OCI-LY7 (cell line): Measurements from ENCODE around the gene LEF1. TPM values are rescaled to one million over a fixed set of nuclear protein-coding genes. Genes with fewer than 3 reads are reported as not detected.

ENCODE experiments used
- BruUV-seq: library from RNA; stranded (reverse); fragments of 400-500 nt; replicated peaks from 2 replicates; lab custom pipeline; 2021; lab: Mats Ljungman, UMichigan
- CTCF ChIA-PET: fragments of 300-600 bp; sonication (Branson Sonifier 250); formaldehyde crosslinking; loops from one replicate; lab custom pipeline; 2022; ENCODE audit warnings: antibody characterized with exemption; ENCODE audit not compliant: unreplicated experiment; lab: Charles Lee
- POLR2A ChIA-PET: fragments of 300-600 bp; sonication (Branson Sonifier 250); formaldehyde crosslinking; loops from one replicate; lab custom pipeline; 2022; ENCODE audit warnings: antibody characterized with exemption; lab: Charles Lee
- DNase-seq: peaks from one replicate; pipeline ENCODE4 v3.0.0-alpha.2; 2015; ENCODE audit warnings: low spot score
- H2AFZ ChIP-seq: fragments of 200-600 bp; sonication (generic), shearing (Covaris generic); 2 replicates; pipeline ENCODE4 v1.6.1; 2014; ENCODE audit warnings: mild to moderate bottlenecking, antibody characterized with exemption, low read length, moderate library complexity
- H3K27ac ChIP-seq: fragments of 200-600 bp; sonication (generic); 2 replicates; pipeline ENCODE4 v1.5.1; 2014; ENCODE audit warnings: mixed run types, low read depth, mild to moderate bottlenecking, moderate library complexity, low read length, inconsistent platforms; ENCODE audit not compliant: poor library complexity, severe bottlenecking
- H3K36me3 ChIP-seq: fragments of 200-600 bp; sonication (generic); 2 replicates; pipeline ENCODE4 v1.6.1; 2014; ENCODE audit warnings: mild to moderate bottlenecking, antibody characterized with exemption, low read length, moderate library complexity, mixed read lengths; ENCODE audit not compliant: insufficient read depth
- H3K4me1 ChIP-seq: fragments of 200-600 bp; sonication (generic); 2 replicates; pipeline ENCODE4 v1.5.1; 2014; ENCODE audit warnings: mild to moderate bottlenecking, low read length; ENCODE audit not compliant: insufficient read depth, poor library complexity, severe bottlenecking
- H3K4me2 ChIP-seq: fragments of 200-600 bp; sonication (generic); 2 replicates; pipeline ENCODE4 v1.6.1; 2014; ENCODE audit warnings: mild to moderate bottlenecking, low read length
- H3K4me3 ChIP-seq: fragments of 200-600 bp; sonication (generic); 2 replicates; pipeline ENCODE4 v1.5.1; 2014; ENCODE audit warnings: mild to moderate bottlenecking, low read depth, low read length; ENCODE audit not compliant: poor library complexity, severe bottlenecking
- H3K79me2 ChIP-seq: fragments of 200-600 bp; sonication (generic); 2 replicates; pipeline ENCODE4 v1.6.1; 2016; ENCODE audit warnings: low read depth, mild to moderate bottlenecking, low read length, moderate library complexity, mixed read lengths; ENCODE audit not compliant: insufficient read depth
- H3K9me2 ChIP-seq: fragments of 200-600 bp; sonication (generic); 2 replicates; pipeline ENCODE4 v1.6.1; 2016; ENCODE audit warnings: mild to moderate bottlenecking, low read length, mixed read lengths; ENCODE audit not compliant: insufficient read depth
- H3K9me3 ChIP-seq: fragments of 200-600 bp; sonication (generic); 2 replicates; pipeline ENCODE4 v1.6.1; 2014; ENCODE audit warnings: mild to moderate bottlenecking, mixed run types, low read length, mixed read lengths
- H4K20me1 ChIP-seq: fragments of 200-600 bp; sonication (generic); 2 replicates; pipeline ENCODE4 v1.6.1; 2014; ENCODE audit warnings: mild to moderate bottlenecking, antibody characterized with exemption, low read length, moderate library complexity, mixed read lengths; ENCODE audit not compliant: insufficient read depth
- EZH2phosphoT487 ChIP-seq: fragments of 200-600 bp; sonication (generic); IDR thresholded peaks from 2 replicates; pipeline ENCODE4 v1.6.1; 2018; ENCODE audit warnings: low read depth, borderline replicate concordance, mild to moderate bottlenecking, mixed run types, antibody characterized with exemption, low read length, moderate library complexity, mixed read lengths
- intact Hi-C: fragments of 100-400 bp; cut with micrococcal nuclease; formaldehyde crosslinking; loops from one replicate; pipeline ENCODE4 v1.10.0; 2022; ENCODE audit not compliant: unreplicated experiment
- total RNA-seq, 2 experiments: library from RNA; depleted of rRNA in 1 of 2; stranded (reverse); fragments of >200 nt in 1 of 2; shearing (Covaris generic) in 1 of 2; gene quantifications; 2 replicates each; pipeline ENCODE4 v1.2.3, GENCODE V29; 2014 to 2022
- TF ChIP-seq, protein P1 (sequence below): fragments of 200-600 bp; sonication (generic); conservative IDR thresholded peaks from 2 replicates; pipeline ENCODE4 v1.5.1; 2014; ENCODE audit warnings: mild to moderate bottlenecking, antibody characterized with exemption, low read length, moderate library complexity, mixed read lengths

The LEF1 gene
- total RNA-seq, 2 experiments from 2014 or later = 207 to 223 TPM

DNA sequence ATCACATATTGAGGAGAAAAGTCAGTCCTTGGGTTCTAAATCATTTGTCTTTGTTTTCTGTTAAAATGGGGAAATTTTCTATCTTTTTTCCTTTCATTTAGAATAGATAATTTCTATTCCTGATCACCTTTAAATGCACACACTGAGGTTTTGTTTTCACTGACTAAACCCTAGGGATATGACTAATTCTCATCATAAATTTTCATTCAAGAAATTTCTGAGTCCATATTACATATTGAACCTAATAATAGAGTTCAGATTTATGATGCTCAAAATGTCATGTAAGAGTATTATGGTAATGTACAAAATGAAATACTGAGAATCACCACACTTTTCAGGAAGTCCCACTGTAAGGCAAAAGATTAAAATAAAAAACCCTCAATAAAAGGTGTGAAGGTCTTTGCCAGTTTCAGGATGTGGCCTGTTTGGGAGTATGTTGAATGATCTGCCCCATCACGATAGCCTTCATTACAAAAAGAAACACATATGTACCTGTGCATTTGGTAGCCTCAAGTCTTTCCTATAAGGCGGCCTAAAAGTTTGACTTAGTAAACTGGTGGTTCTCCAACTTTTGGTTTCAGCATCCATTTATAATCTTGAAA is 49.4 kb downstream of the LEF1 start:
- Histone ChIP-seq H3K4me2 (peak overlapping the region; percentile 67; the same call in 1 of the 2 replicates), H3K4me1 (peaks cover 69% of the 10 kb centered on the region), H3K79me2 (peaks cover 98% of the 10 kb centered on the region), H3K9me2 (no peaks in the 10 kb centered on the region), H3K4me3 (no peak overlapping the region), H3K36me3 (peaks cover 85% of the 10 kb centered on the region), H3K27ac (no peak overlapping the region), H3K9me3 (no peaks in the 10 kb centered on the region), H2AFZ (no peak overlapping the region), H4K20me1 (peaks cover 19% of the 10 kb centered on the region; the same call in 1 of the 2 replicates)
- no peak for DNase-seq
- TF ChIP-seq, protein P1, sequence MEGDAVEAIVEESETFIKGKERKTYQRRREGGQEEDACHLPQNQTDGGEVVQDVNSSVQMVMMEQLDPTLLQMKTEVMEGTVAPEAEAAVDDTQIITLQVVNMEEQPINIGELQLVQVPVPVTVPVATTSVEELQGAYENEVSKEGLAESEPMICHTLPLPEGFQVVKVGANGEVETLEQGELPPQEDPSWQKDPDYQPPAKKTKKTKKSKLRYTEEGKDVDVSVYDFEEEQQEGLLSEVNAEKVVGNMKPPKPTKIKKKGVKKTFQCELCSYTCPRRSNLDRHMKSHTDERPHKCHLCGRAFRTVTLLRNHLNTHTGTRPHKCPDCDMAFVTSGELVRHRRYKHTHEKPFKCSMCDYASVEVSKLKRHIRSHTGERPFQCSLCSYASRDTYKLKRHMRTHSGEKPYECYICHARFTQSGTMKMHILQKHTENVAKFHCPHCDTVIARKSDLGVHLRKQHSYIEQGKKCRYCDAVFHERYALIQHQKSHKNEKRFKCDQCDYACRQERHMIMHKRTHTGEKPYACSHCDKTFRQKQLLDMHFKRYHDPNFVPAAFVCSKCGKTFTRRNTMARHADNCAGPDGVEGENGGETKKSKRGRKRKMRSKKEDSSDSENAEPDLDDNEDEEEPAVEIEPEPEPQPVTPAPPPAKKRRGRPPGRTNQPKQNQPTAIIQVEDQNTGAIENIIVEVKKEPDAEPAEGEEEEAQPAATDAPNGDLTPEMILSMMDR = no peak
- TF ChIP-seq EZH2phosphoT487 = no peak
- no TSS peak for BruUV-seq
- ChIA-PET CTCF (interaction anchor here (0.6 kb wide), 1 partner anchor 16 kb away, joined by 3 read pairs; no protein-coding TSS in a partner anchor), POLR2A (interaction anchor here (1.3 to 10.3 kb wide), 5 partner anchors 8 to 83 kb away, joined by 3 to 97 read pairs (median 4); no protein-coding TSS in a partner anchor)
- intact Hi-C loops = loop anchor here (2.0 kb wide), 1 partner anchor 88 kb away; no protein-coding TSS in a partner anchor

DNA sequence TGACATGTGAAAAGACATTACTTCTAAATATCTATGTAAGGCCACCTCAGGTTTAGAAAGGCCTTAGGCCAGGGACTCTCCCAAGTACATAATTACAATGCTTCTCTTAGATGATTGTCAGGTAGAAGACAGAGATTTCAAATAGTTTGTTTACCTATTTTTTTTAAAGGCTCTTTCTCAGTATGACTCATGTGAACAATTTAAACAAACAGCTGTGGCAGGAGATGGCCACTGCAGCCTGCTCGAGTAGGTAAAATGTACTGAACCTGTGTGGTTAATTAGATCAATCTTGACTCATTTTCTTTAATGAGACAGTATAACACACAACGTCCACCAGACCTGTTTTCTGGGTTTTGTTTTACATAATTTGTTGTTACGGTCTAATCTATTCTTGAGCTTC is 50.2 kb downstream of the LEF1 start:
- no peak overlapping the region for H3K4me3 ChIP-seq
- peaks cover 99% of the 10 kb centered on the region for H3K79me2 ChIP-seq
- peak overlapping the region; percentile 0 for H3K27ac ChIP-seq
- BruUV-seq = no TSS peak
- peak; percentile 20 for DNase-seq
- no peak overlapping the region for H2AFZ ChIP-seq
- intact Hi-C loops = loop anchor here (2.0 kb wide), 1 partner anchor 88 kb away; no protein-coding TSS in a partner anchor
- no peaks in the 10 kb centered on the region for H3K9me2 ChIP-seq
- H3K4me2 ChIP-seq = peak overlapping the region; percentile 67; the same call in 1 of the 2 replicates
- no peak for TF ChIP-seq EZH2phosphoT487
- TF ChIP-seq, protein P1 = no peak
- H3K36me3 ChIP-seq = peaks cover 79% of the 10 kb centered on the region
- H3K9me3 ChIP-seq = no peaks in the 10 kb centered on the region
- peaks cover 25% of the 10 kb centered on the region; the same call in 1 of the 2 replicates for H4K20me1 ChIP-seq
- ChIA-PET CTCF (interaction anchor here (0.6 kb wide), 1 partner anchor 16 kb away, joined by 3 read pairs; no protein-coding TSS in a partner anchor), POLR2A (interaction anchor here (1.0 to 10.3 kb wide), 7 partner anchors 9 to 83 kb away, joined by 3 to 97 read pairs (median 4); no protein-coding TSS in a partner anchor)
- peaks cover 77% of the 10 kb centered on the region for H3K4me1 ChIP-seq
